SU-DHL-6 (cell line): Measurements from ENCODE around the gene MARK3.

Source experiments
- H2AFZ ChIP-seq: fragments of 200-600 bp; sonication (generic); 2 replicates; pipeline ENCODE4 v1.6.1; 2014; ENCODE audit warnings: low read depth, mild to moderate bottlenecking, moderate library complexity, mixed read lengths, antibody characterized with exemption, low read length; ENCODE audit not compliant: severe bottlenecking
- H3F3A ChIP-seq: fragments of 200-600 bp; shearing (Covaris generic); 2 replicates; pipeline ENCODE4 v1.6.0; 2016; ENCODE audit warnings: antibody characterized with exemption, mild to moderate bottlenecking; ENCODE audit not compliant: insufficient read depth
- H3K27ac ChIP-seq: fragments of 200-600 bp; sonication (generic); 2 replicates; pipeline ENCODE4 v1.5.1; 2016; ENCODE audit warnings: low read depth, mild to moderate bottlenecking, low read length, moderate library complexity, mixed read lengths
- H3K27me3 ChIP-seq: fragments of 200-600 bp; sonication (generic), shearing (Covaris generic); 2 replicates; pipeline ENCODE4 v1.6.0; 2014; ENCODE audit warnings: mild to moderate bottlenecking, low read length
- H3K36me3 ChIP-seq: fragments of 200-600 bp; sonication (generic); 2 replicates; pipeline ENCODE4 v1.6.1; 2014; ENCODE audit warnings: mild to moderate bottlenecking, low read length, mixed read lengths
- H3K4me2 ChIP-seq: fragments of 300-600, 200-600 bp; shearing (Covaris generic), sonication (generic); 2 replicates; pipeline ENCODE4 v1.6.0; 2014; ENCODE audit warnings: low read length, low read depth, mild to moderate bottlenecking; ENCODE audit not compliant: poor library complexity, severe bottlenecking
- H3K4me3 ChIP-seq: fragments of 200-600 bp; sonication (generic); 2 replicates; pipeline ENCODE4 v1.5.1; 2014; ENCODE audit warnings: antibody characterized with exemption, low read length, mild to moderate bottlenecking, mixed read lengths; ENCODE audit not compliant: insufficient read depth, poor library complexity, severe bottlenecking
- H3K79me2 ChIP-seq: fragments of 200-600 bp; sonication (generic); 2 replicates; pipeline ENCODE4 v1.6.1; 2014; ENCODE audit warnings: mild to moderate bottlenecking, low read length, moderate library complexity; ENCODE audit not compliant: insufficient read depth
- H3K9ac ChIP-seq: fragments of 200-600 bp; sonication (generic); 2 replicates; pipeline ENCODE4 v1.7.0; 2014; ENCODE audit warnings: mild to moderate bottlenecking, low read length
- H3K9me2 ChIP-seq: fragments of 200-600 bp; sonication (generic); replicated peaks from 2 replicates; pipeline ENCODE4 v1.6.1; 2014; ENCODE audit warnings: low read length; ENCODE audit not compliant: insufficient read depth
- H3K9me3 ChIP-seq: fragments of 200-600 bp; sonication (generic); 2 replicates; pipeline ENCODE4 v1.6.1; 2014; ENCODE audit warnings: low read length, mixed read lengths; ENCODE audit not compliant: insufficient read depth
- H4K20me1 ChIP-seq: fragments of 200-600 bp; sonication (generic); 2 replicates; pipeline ENCODE4 v1.6.1; 2014; ENCODE audit warnings: low read depth, mild to moderate bottlenecking, antibody characterized with exemption, low read length, moderate library complexity, mixed read lengths
- CTCF ChIP-seq: fragments of 200-600 bp; sonication (generic); IDR thresholded peaks from one replicate; pipeline ENCODE4 v1.5.1; 2017; ENCODE audit warnings: antibody characterized with exemption, mild to moderate bottlenecking, low read length, moderate library complexity; ENCODE audit not compliant: insufficient read depth, poor library complexity, severe bottlenecking
- EZH2phosphoT487 ChIP-seq: fragments of 200-600 bp; sonication (generic), shearing (Covaris generic); conservative IDR thresholded peaks from 2 replicates; pipeline ENCODE4 v1.6.1; 2018; ENCODE audit warnings: mild to moderate bottlenecking, antibody characterized with exemption, low read length, moderate library complexity, mixed read lengths

The MARK3 gene

GRCh38 chr14:103463851-103464250, 78.6 kb downstream of the MARK3 start:
- no peak overlapping the region for H2AFZ ChIP-seq
- H3K27ac ChIP-seq, result no peak overlapping the region
- H3K9me3 ChIP-seq, result no peaks in the 10 kb centered on the region
- H3K27me3 ChIP-seq, result no peaks in the 10 kb centered on the region
- H3K79me2 ChIP-seq, result no peaks in the 10 kb centered on the region
- no peak overlapping the region for H3K4me2 ChIP-seq
- no peak overlapping the region for H3K9ac ChIP-seq
- TF ChIP-seq CTCF (no peak), EZH2phosphoT487 (no peak)
- no peaks in the 10 kb centered on the region for H3F3A ChIP-seq
- no peak overlapping the region for H3K4me3 ChIP-seq
- H4K20me1 ChIP-seq, result no peaks in the 10 kb centered on the region
- H3K36me3 ChIP-seq, result peaks cover 22% of the 10 kb centered on the region; the same call in 1 of the 2 replicates
- H3K9me2 ChIP-seq, result no peaks in the 10 kb centered on the region

DNA sequence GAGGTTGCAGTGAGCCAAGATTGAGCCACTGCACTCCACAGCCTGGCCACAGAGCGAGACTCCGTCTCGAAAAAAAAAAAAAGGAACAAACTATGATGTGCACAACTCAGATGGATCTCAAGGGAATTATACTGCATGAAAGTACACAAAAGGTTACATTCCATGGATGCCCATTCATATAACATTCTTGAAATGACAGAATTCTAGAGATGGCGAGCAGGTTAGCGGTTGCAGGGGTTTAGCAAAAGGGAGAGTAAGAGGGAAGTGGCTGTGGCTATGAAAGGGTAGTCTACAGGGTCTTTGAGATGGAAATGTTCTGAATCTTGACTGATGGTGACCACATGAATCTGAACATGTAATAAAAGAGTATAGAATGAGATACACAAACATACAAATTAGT, 87.7 kb downstream of the MARK3 start:
- H3K36me3 ChIP-seq, result peaks cover 12% of the 10 kb centered on the region
- no peak overlapping the region for H2AFZ ChIP-seq
- H3K9me3 ChIP-seq, result no peaks in the 10 kb centered on the region
- no peak overlapping the region for H3K4me3 ChIP-seq
- no peaks in the 10 kb centered on the region for H4K20me1 ChIP-seq
- H3K79me2 ChIP-seq, result no peaks in the 10 kb centered on the region
- no peak overlapping the region for H3K27ac ChIP-seq
- no peaks in the 10 kb centered on the region for H3K9me2 ChIP-seq
- TF ChIP-seq CTCF (no peak), EZH2phosphoT487 (no peak)
- H3F3A ChIP-seq, result 0 out of 2 replicates have a peak, but pooled peaks cover 4% of the 10 kb centered on the region
- H3K9ac ChIP-seq, result no peak overlapping the region
- H3K4me2 ChIP-seq, result no peak overlapping the region
- H3K27me3 ChIP-seq, result no peaks in the 10 kb centered on the region

DNA sequence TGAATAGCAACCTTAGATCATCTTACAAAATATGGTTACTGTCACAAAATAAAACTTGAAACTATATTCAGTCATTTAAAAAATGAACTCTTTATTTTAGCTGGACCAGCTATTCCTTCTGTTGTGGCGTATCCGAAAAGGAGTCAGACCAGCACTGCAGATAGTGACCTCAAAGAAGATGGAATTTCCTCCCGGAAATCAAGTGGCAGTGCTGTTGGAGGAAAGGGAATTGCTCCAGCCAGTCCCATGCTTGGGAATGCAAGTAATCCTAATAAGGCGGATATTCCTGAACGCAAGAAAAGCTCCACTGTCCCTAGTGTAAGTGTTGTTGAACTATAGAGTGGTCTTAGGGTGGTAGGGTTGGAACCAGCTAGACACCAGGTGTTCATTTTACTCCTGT, 89.7 kb downstream of the MARK3 start:
- Histone ChIP-seq H3K4me3 (no peak overlapping the region), H3K9me2 (no peaks in the 10 kb centered on the region), H3F3A (0 out of 2 replicates have a peak, but pooled peaks cover 4% of the 10 kb centered on the region), H3K9ac (no peak overlapping the region), H3K27ac (no peak overlapping the region), H3K79me2 (no peaks in the 10 kb centered on the region), H3K9me3 (no peaks in the 10 kb centered on the region), H3K36me3 (peaks cover 12% of the 10 kb centered on the region), H4K20me1 (no peaks in the 10 kb centered on the region), H3K27me3 (no peaks in the 10 kb centered on the region), H2AFZ (no peak overlapping the region), H3K4me2 (no peak overlapping the region)
- TF ChIP-seq EZH2phosphoT487 (no peak), CTCF (no peak)
